A204.1 (cell line): ENCODE measurements around the gene HIP1R.
"Not testable (repeated sequence)": the region's sequence is repeated elsewhere in the genome, so short reads cannot be mapped to it uniquely, and the experiment has no call there.

Experiments
- FAIRE-seq: peaks from 2 replicates; lab custom pipeline; 2012; peaks lifted over from hg19 to GRCh38; lab: Jason Lieb, UNC

Gene HIP1R

GRCh38 chr12:122876281-122876680, 41.0 kb downstream of the HIP1R start:
- FAIRE-seq: not testable (repeated sequence)

- no peak for FAIRE-seq
Measured at GRCh38 chr12:122876731-122877130, 41.5 kb downstream of the HIP1R start.

- no peak for FAIRE-seq
Measured at GRCh38 chr12:122878780-122879612, 43.7 kb downstream of the HIP1R start.

DNA sequence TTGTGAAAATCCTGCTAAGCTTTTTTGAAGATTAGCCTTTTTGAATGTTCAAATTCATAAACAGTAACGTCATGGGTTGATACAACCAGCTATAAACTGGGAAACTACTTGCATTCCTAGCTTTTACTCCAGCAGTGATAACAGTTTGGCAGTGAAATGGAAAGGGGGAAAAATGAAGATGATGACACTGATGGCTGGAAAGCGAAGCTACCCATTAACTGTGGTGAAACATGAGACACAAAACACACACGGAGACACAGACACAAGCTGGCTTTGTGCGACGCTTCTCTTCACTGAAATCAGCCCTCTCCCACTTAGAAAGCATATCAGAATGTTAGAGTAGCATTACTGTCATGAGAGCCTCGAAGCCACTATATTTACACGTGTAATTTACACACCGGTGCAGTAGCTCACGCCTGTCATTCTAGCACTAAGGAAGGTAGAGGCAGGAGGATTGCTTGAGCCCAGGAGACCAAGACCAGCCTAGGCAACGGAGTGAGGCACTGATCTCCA, 45.0 kb downstream of the HIP1R start:
- no peak for FAIRE-seq

- no peak for FAIRE-seq
Measured at GRCh38 chr12:122880668-122881067, 45.4 kb downstream of the HIP1R start.

- FAIRE-seq: no peak
Measured at GRCh38 chr12:122882908-122883558, 47.8 kb downstream of the HIP1R start.

- FAIRE-seq: no peak
Measured at GRCh38 chr12:122884091-122884826, 49.0 kb downstream of the HIP1R start.

DNA sequence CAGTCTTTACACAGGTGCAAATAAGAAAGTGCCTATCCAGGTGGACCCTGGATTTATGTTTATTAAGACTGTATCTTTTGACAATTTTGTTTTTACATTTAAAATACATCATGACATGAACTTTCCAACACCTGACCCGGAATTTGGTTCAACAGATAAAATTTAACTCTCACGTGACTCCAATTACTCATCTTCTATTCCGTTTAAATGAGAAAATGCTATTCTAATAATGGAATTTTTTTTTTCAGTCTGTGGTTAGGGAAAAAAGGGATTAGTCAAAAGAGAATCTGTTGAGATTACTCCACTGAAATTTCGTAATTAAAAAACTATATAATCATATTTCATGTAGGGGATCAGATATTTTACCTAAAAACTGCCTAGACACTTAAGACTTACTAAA, 49.6 kb downstream of the HIP1R start:
- FAIRE-seq: no peak

GRCh38 chr12:122886161-122886560, 50.9 kb downstream of the HIP1R start:
- no peak for FAIRE-seq

GRCh38 chr12:122886851-122887818, 51.9 kb downstream of the HIP1R start:
- no peak for FAIRE-seq

- FAIRE-seq: no peak
Measured at GRCh38 chr12:122887819-122888212, 52.6 kb downstream of the HIP1R start.

DNA sequence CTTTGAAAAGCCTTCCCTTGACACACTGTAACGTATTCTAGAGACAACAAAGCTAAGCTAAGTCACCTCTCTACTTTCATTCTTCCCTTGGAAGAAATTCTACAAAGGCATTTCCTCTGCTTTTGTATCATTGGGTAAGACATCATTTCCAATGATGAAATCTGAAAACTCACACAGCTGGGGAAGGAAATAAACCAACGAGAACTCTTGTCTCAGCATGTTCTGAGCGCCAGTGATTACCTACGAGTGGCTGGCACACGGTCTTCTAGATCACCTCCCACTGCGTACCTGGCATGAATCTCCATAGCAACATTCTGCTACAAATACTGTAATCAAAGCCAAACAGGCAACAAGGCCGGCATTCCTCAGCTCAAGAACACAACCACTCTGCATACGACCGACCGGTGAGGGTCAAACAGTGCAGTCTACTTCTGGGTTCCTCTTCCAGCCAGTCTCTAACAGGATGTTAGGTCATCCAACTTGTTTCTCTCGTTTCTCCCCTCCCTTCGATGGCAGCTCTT, 53.0 kb downstream of the HIP1R start:
- no peak for FAIRE-seq

GRCh38 chr12:122889761-122890520, 54.7 kb downstream of the HIP1R start:
- FAIRE-seq: no peak

GRCh38 chr12:122891661-122892525, 56.6 kb downstream of the HIP1R start:
- FAIRE-seq: no peak

DNA sequence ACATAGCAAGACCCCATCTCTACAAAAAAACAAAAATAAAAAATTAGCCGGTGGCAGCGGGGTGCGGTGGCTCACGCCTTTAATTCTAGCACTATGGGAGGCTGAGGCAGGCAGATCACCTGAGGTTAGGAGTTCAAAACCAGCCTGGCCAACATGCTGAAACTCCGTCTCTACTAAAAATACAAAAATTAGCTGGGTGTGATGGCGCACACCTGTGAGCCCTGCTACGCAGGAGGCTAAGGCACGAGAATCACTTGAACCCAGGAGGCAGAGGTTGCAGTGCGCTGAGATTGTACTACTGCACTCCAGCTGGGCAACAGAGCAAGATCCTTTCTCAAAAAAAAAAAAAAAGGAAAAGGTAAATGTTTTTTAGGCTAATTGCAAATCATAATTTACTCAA, 57.5 kb downstream of the HIP1R start:
- not testable (repeated sequence) for FAIRE-seq

- no peak for FAIRE-seq
Measured at GRCh38 chr12:122893208-122894153, 58.2 kb downstream of the HIP1R start.

DNA sequence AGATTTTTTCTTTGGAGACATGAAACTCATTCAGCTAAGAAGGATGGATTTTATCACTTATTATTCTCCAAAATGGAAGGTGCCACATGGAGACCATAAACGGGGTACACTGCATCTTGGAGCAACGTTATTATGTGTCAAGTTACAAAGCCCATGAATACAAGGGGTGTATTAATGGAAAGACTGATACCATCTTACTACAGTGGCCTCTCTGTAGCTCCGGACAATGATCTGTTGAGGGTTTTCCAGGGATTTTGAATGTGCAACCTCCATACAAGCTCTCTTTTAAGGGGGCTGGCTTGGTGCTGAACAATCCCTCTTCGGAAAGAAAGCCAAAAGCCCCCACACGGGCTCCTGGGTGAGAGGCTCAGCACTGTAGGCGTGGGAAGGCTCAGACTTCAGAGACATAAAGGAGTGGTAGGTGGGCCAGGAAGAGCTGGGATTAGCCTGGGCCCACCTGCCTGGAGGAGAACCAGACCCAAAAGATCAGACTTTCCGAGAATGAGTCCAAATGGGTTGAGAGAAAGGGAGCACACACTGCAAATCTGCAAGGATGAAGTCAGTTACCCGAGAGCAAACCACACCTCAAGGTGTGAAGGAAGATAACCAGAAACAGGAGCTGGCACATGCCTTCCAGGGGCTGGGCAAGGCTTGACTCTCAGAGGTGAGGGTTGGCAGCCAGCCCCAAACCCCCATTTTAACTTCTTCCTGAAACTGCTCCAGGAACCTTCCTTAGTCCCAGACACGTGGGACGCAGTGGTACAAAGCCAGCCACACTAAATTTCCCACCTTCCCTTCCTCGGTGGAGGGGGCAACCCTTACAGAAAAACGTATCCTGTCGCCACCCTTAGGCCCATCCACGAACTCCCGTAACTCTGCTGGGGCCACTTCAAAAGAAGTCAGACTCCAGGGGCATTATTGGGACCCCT, 59.2 kb downstream of the HIP1R start:
- no peak for FAIRE-seq
